Activated B cell treated with CpG ODN at 0.5 μM for 24 hours (primary cell): ENCODE data around the gene ADAMTS13. TPM values are rescaled to one million over a fixed set of nuclear protein-coding genes. Genes with fewer than 3 reads are reported as not detected.

Experiments used
- ATAC-seq: fragments of 200-7000 bp; cut with Tn5 transposase; one replicate; pipeline ENCODE4 v1.10.0; 2021; ENCODE audit warnings: low read depth, mild to moderate bottlenecking, moderate library complexity
- CTCF ChIA-PET: fragments of 350-600 bp; sonication (Branson Sonifier 250); formaldehyde crosslinking; loops from one replicate; lab custom pipeline; 2021; ENCODE audit warnings: antibody characterized with exemption; lab: Charles Lee
- POLR2A ChIA-PET: fragments of 350-600 bp; sonication (Branson Sonifier 250); formaldehyde crosslinking; loops from one replicate; lab custom pipeline; 2021; ENCODE audit warnings: antibody characterized with exemption; lab: Charles Lee
- DNase-seq: peaks from one replicate; pipeline ENCODE4 v3.0.0; 2022
- H3K27ac Mint-ChIP-seq: one replicate; pipeline ENCODE4 v1.8.0; 2020; ENCODE audit warnings: mixed read lengths
- H3K27me3 Mint-ChIP-seq: one replicate; pipeline ENCODE4 v1.8.0; 2021; ENCODE audit warnings: mixed read lengths
- H3K36me3 Mint-ChIP-seq: one replicate; pipeline ENCODE4 v1.8.0; 2021; ENCODE audit warnings: low read depth, mixed read lengths
- H3K4me1 Mint-ChIP-seq: one replicate; pipeline ENCODE4 v1.8.0; 2021; ENCODE audit warnings: mixed read lengths
- H3K4me3 Mint-ChIP-seq: one replicate; pipeline ENCODE4 v1.8.0; 2020; ENCODE audit warnings: mild to moderate bottlenecking, mixed read lengths
- H3K9me3 Mint-ChIP-seq: one replicate; pipeline ENCODE4 v1.8.0; 2020; ENCODE audit warnings: mixed read lengths
- intact Hi-C: fragments of 100-400 bp; cut with micrococcal nuclease; formaldehyde crosslinking; loops from one replicate; pipeline ENCODE4 v1.15.1; 2024
- total RNA-seq: library from RNA; stranded (reverse); gene quantifications from 2 replicates; pipeline ENCODE4 v1.2.3, GENCODE V29; 2022
- TF ChIP-seq, protein P1 (sequence below): fragments of 200-600 bp; IDR thresholded peaks from one replicate; pipeline ENCODE4 v1.8.0; 2022; ENCODE audit warnings: antibody characterized with exemption, mild to moderate bottlenecking

The ADAMTS13 gene
- total RNA-seq, 1 donor from 2014 or later = 1.9 TPM

- TF ChIP-seq, protein P1, sequence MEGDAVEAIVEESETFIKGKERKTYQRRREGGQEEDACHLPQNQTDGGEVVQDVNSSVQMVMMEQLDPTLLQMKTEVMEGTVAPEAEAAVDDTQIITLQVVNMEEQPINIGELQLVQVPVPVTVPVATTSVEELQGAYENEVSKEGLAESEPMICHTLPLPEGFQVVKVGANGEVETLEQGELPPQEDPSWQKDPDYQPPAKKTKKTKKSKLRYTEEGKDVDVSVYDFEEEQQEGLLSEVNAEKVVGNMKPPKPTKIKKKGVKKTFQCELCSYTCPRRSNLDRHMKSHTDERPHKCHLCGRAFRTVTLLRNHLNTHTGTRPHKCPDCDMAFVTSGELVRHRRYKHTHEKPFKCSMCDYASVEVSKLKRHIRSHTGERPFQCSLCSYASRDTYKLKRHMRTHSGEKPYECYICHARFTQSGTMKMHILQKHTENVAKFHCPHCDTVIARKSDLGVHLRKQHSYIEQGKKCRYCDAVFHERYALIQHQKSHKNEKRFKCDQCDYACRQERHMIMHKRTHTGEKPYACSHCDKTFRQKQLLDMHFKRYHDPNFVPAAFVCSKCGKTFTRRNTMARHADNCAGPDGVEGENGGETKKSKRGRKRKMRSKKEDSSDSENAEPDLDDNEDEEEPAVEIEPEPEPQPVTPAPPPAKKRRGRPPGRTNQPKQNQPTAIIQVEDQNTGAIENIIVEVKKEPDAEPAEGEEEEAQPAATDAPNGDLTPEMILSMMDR = no peak
- DNase-seq (no peak), ATAC-seq (no peak)
- CTCF ChIA-PET = no interaction called here
- H3K9me3 Mint-ChIP-seq = peaks cover 20% of the 10 kb centered on the region
- no peak overlapping the region for H3K4me3 Mint-ChIP-seq
- intact Hi-C loops = no loop called here
- no peaks in the 10 kb centered on the region for H3K36me3 Mint-ChIP-seq
- H3K27me3 Mint-ChIP-seq = peaks cover 15% of the 10 kb centered on the region
- H3K27ac Mint-ChIP-seq = no peak overlapping the region
- no peaks in the 10 kb centered on the region for H3K4me1 Mint-ChIP-seq
- POLR2A ChIA-PET = no interaction called here
Measured at GRCh38 chr9:133499132-133499891, 77.1 kb downstream of the ADAMTS13 start.

DNA sequence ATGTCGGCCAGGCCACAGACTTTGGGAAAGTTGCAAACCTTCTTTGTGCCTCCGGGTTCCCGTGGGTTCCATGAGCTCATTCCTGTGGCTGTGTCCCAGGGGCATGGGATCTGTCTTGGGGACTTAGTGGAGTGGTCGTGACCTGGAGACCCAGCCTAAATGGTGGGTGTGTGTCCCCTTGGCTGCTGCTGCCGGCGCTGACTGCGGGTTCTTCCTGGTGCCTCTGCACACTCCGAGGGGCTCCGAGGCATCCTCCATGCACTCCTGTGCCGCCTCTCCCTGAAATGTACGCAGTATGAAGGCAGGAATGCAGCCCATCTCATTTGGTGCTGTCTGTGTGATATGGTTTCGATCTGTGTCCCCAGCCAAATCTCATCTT, 77.7 kb downstream of the ADAMTS13 start:
- POLR2A ChIA-PET = no interaction called here

DNA sequence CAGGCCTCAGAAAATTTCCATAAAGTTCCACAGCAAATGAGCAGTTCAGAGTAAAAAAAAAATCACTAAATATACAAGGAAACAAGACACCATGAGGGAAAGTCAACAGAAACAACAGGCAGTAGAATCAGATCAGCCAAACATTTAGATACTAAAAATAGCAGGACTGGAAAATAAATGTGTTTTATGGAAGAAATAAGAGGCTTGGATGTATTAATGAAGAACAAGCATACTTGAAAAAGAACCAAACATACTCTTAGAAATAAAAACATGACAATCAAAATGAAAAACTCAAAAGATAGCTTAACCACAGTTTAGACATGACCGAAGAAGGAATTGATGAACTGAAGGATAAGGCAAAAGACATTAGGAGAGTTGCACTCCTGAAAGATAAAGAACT, 79.9 kb downstream of the ADAMTS13 start:
- CTCF ChIA-PET = no interaction called here
- POLR2A ChIA-PET = no interaction called here
- H3K27me3 Mint-ChIP-seq = peaks cover 22% of the 10 kb centered on the region
- TF ChIP-seq, protein P1 = no peak
- no peak overlapping the region for H3K4me3 Mint-ChIP-seq
- intact Hi-C loops = no loop called here
- peaks cover 20% of the 10 kb centered on the region for H3K9me3 Mint-ChIP-seq
- H3K27ac Mint-ChIP-seq = no peak overlapping the region
- no peak for ATAC-seq
- no peaks in the 10 kb centered on the region for H3K36me3 Mint-ChIP-seq
- DNase-seq = no peak
- no peaks in the 10 kb centered on the region for H3K4me1 Mint-ChIP-seq

More for the DNA sequence above, 77.7 kb downstream of the ADAMTS13 start:
- Mint-ChIP-seq H3K27me3 (peaks cover 17% of the 10 kb centered on the region), H3K9me3 (peaks cover 20% of the 10 kb centered on the region), H3K27ac (no peak overlapping the region), H3K4me1 (no peaks in the 10 kb centered on the region), H3K36me3 (no peaks in the 10 kb centered on the region), H3K4me3 (no peak overlapping the region)
- no peak for DNase-seq
- ATAC-seq = no peak
- intact Hi-C loops = no loop called here
- TF ChIP-seq, protein P1 = no peak
- CTCF ChIA-PET = no interaction called here

- TF ChIP-seq, protein P1 = no peak
- H3K9me3 Mint-ChIP-seq = peaks cover 20% of the 10 kb centered on the region
- intact Hi-C loops = no loop called here
- no peak for ATAC-seq
- CTCF ChIA-PET = no interaction called here
- peaks cover 21% of the 10 kb centered on the region for H3K27me3 Mint-ChIP-seq
- H3K4me1 Mint-ChIP-seq = no peaks in the 10 kb centered on the region
- H3K27ac Mint-ChIP-seq = no peak overlapping the region
- no peak for DNase-seq
- no peaks in the 10 kb centered on the region for H3K36me3 Mint-ChIP-seq
- POLR2A ChIA-PET = no interaction called here
- no peak overlapping the region for H3K4me3 Mint-ChIP-seq
Measured at GRCh38 chr9:133505186-133505830, 83.1 kb downstream of the ADAMTS13 start.

- H3K4me1 Mint-ChIP-seq = no peaks in the 10 kb centered on the region
- TF ChIP-seq, protein P1 = no peak
- no peak overlapping the region for H3K4me3 Mint-ChIP-seq
- CTCF ChIA-PET = no interaction called here
- POLR2A ChIA-PET = no interaction called here
- H3K27ac Mint-ChIP-seq = no peak overlapping the region
- peaks cover 19% of the 10 kb centered on the region for H3K9me3 Mint-ChIP-seq
- DNase-seq = no peak
- intact Hi-C loops = no loop called here
- no peak for ATAC-seq
- peaks cover 21% of the 10 kb centered on the region for H3K27me3 Mint-ChIP-seq
- H3K36me3 Mint-ChIP-seq = no peaks in the 10 kb centered on the region
Measured at GRCh38 chr9:133505901-133506652, 83.9 kb downstream of the ADAMTS13 start.
